Endothelial cell of umbilical vein (primary cell): ENCODE results near the gene PSMB7. TPM values are rescaled to one million over a fixed set of nuclear protein-coding genes. Genes with fewer than 3 reads are reported as not detected.

Experiments
- BruUV-seq: library from RNA; stranded (reverse); fragments of 400-500 nt; replicated peaks from 2 replicates; lab custom pipeline; 2021; lab: Mats Ljungman, UMichigan
- CTCF ChIA-PET: fragments of 300-600, 350-600 bp; sonication (Branson Sonifier 250); formaldehyde crosslinking; loops from one replicate; lab custom pipeline; 2021; ENCODE audit warnings: antibody characterized with exemption, inconsistent platforms; lab: Charles Lee
- POLR2A ChIA-PET: fragments of 300-600, 350-600 bp; sonication (Branson Sonifier 250); formaldehyde crosslinking; loops from one replicate; lab custom pipeline; 2021; ENCODE audit warnings: antibody characterized with exemption, inconsistent platforms; lab: Charles Lee
- DNase-seq: peaks from one replicate; pipeline ENCODE4 v3.0.0-alpha.2; 2011; ENCODE audit warnings: low read depth, low spot score
- FAIRE-seq: peaks from 2 replicates; lab custom pipeline; 2011; peaks lifted over from hg19 to GRCh38; lab: Jason Lieb, UNC
- H2AFZ ChIP-seq: 2 replicates; pipeline ENCODE4 v1.6.0; 2012; ENCODE audit warnings: low read depth, low read length, control low read depth, inconsistent platforms
- H3K27ac ChIP-seq: 2 replicates; pipeline ENCODE4 v1.5.1; 2011; ENCODE audit warnings: low read depth, mild to moderate bottlenecking, control low read depth, low read length, moderate library complexity; ENCODE audit not compliant: insufficient read depth
- H3K27me3 ChIP-seq, 2 experiments: 2 replicates each; pipeline versions ENCODE4 v1.6.0 to v1.6.1; 2011; ENCODE audit warnings: low read length in 2 of 2, mixed read lengths in 1 of 2; ENCODE audit not compliant: control insufficient read depth in 2 of 2, insufficient read depth in 2 of 2
- H3K36me3 ChIP-seq, 2 experiments: 2 replicates in 1 of 2; 3 replicates in 1 of 2; pipeline ENCODE4 v1.5.1; 2011; ENCODE audit warnings: low read length in 2 of 2, mild to moderate bottlenecking in 1 of 2, moderate library complexity in 1 of 2; ENCODE audit not compliant: control insufficient read depth in 2 of 2, insufficient read depth in 2 of 2; ENCODE audit errors: extremely low read depth in 1 of 2
- H3K4me1 ChIP-seq: 3 replicates; pipeline ENCODE4 v1.5.1; 2011; ENCODE audit warnings: mild to moderate bottlenecking, low read length; ENCODE audit not compliant: control insufficient read depth, insufficient read depth; ENCODE audit errors: extremely low read depth
- H3K4me2 ChIP-seq: 2 replicates; pipeline ENCODE4 v1.6.1; 2011; ENCODE audit warnings: low read length, control low read depth, mixed read lengths; ENCODE audit not compliant: insufficient read depth
- H3K4me3 ChIP-seq, 3 experiments: fragments of 200-600 bp in 1 of 3; sonication (generic), shearing (Covaris generic) in 1 of 3; replicated peaks in 1 of 3; 2 replicates each; pipeline ENCODE4 v1.5.1; 2011 to 2016; ENCODE audit warnings: control low read depth in 3 of 3, low read length in 3 of 3, mild to moderate bottlenecking in 2 of 3, inconsistent platforms in 1 of 3, low read depth in 1 of 3, moderate library complexity in 1 of 3; ENCODE audit not compliant: insufficient read depth in 1 of 3
- H3K79me2 ChIP-seq: 2 replicates; pipeline ENCODE4 v1.6.0; 2012; ENCODE audit warnings: low read length, inconsistent platforms; ENCODE audit not compliant: control insufficient read depth, insufficient read depth
- H3K9ac ChIP-seq: replicated peaks from 2 replicates; pipeline ENCODE3; 2011; ENCODE audit warnings: low read length, control low read depth; ENCODE audit not compliant: insufficient read depth; ENCODE audit errors: extremely low read depth
- H3K9me1 ChIP-seq: replicated peaks from 3 replicates; pipeline ENCODE4 v1.6.0; 2011; ENCODE audit warnings: mild to moderate bottlenecking, low read length; ENCODE audit not compliant: control insufficient read depth, insufficient read depth; ENCODE audit errors: extremely low read depth
- H3K9me3 ChIP-seq: replicated peaks from 2 replicates; pipeline ENCODE4 v1.5.1; 2012; ENCODE audit warnings: low read length, inconsistent platforms; ENCODE audit not compliant: control insufficient read depth, insufficient read depth
- H4K20me1 ChIP-seq: replicated peaks from 2 replicates; pipeline ENCODE3; 2011; ENCODE audit warnings: mild to moderate bottlenecking, low read length; ENCODE audit not compliant: control insufficient read depth, insufficient read depth; ENCODE audit errors: extremely low read depth
- EZH2 ChIP-seq: IDR thresholded peaks from 2 replicates; pipeline ENCODE4 v1.6.1; 2012; ENCODE audit warnings: borderline replicate concordance, low read depth, mild to moderate bottlenecking, moderate library complexity, low read length, inconsistent platforms; ENCODE audit not compliant: severe bottlenecking
- FOS ChIP-seq: IDR thresholded peaks from 2 replicates; pipeline ENCODE4 v1.6.1; 2011; ENCODE audit warnings: mild to moderate bottlenecking, low read length, moderate library complexity, borderline replicate concordance; ENCODE audit not compliant: insufficient read depth
- GATA2 ChIP-seq: IDR thresholded peaks from 2 replicates; pipeline ENCODE4 v1.7.0; 2011; ENCODE audit warnings: low read depth, mild to moderate bottlenecking, moderate library complexity, mixed read lengths, low read length; ENCODE audit not compliant: insufficient read length, insufficient read depth
- JUN ChIP-seq: IDR thresholded peaks from 2 replicates; pipeline ENCODE4 v1.6.1; 2011; ENCODE audit warnings: borderline replicate concordance, low read depth; ENCODE audit not compliant: insufficient read length, insufficient read depth
- MAX ChIP-seq: IDR thresholded peaks from 2 replicates; pipeline ENCODE4 v1.6.1; 2011; ENCODE audit not compliant: insufficient read depth, insufficient read length
- MYC ChIP-seq: IDR thresholded peaks from one replicate; pipeline ENCODE4 v1.6.1; 2011; ENCODE audit warnings: mild to moderate bottlenecking, low read depth, low read length
- POLR2A ChIP-seq: IDR thresholded peaks from 2 replicates; pipeline ENCODE4 v1.6.1; 2012; ENCODE audit warnings: low read depth, mild to moderate bottlenecking, control low read depth, low read length
- POLR2AphosphoS5 ChIP-seq: IDR thresholded peaks from 2 replicates; pipeline ENCODE4 v1.6.1; 2012; ENCODE audit warnings: low read depth, mild to moderate bottlenecking, control low read depth, low read length, moderate library complexity; ENCODE audit not compliant: insufficient read depth
- dilution Hi-C: fragments of 300-500 bp; cut with MboI; formaldehyde crosslinking; loops from one replicate; pipeline ENCODE4 v1.15.0; 2019; ENCODE audit warnings: low sequenced_read_pairs; ENCODE audit not compliant: extremely low pct_ligation_motif_present
- intact Hi-C: fragments of 100-400 bp; cut with micrococcal nuclease; formaldehyde crosslinking; loops from one replicate; pipeline ENCODE4 v1.10.0; 2022
- polyA plus RNA-seq, 4 experiments: library from polyadenylated mRNA; depleted of rRNA in 3 of 4; stranded (reverse) in 3 of 4; unstranded in 1 of 4; fragments of >200 nt; gene quantifications; 2 replicates each; pipeline versions ENCODE4 v1.2.1 to v1.2.3, GENCODE V29; 2011 to 2012; ENCODE audit warnings: missing spikeins in 1 of 4
- total RNA-seq: library from RNA; stranded (reverse); gene quantifications from 2 replicates; pipeline ENCODE4 v1.2.3, GENCODE V29; 2021
- TF ChIP-seq, protein P1 (sequence below), 2 donors: IDR thresholded peaks; 1 replicate in 1 of 2; 2 replicates in 1 of 2; pipeline ENCODE4 v1.5.1; 2011; ENCODE audit warnings: low read length in 2 of 2, mild to moderate bottlenecking in 2 of 2, moderate library complexity in 2 of 2, control low read depth in 1 of 2, inconsistent platforms in 1 of 2, low read depth in 1 of 2; ENCODE audit not compliant: insufficient read depth in 1 of 2; ENCODE audit errors: extremely low read depth in 1 of 2

The PSMB7 gene
- total and polyA plus RNA-seq, 2 donors (not counting 3 experiments of a cell fraction or from before 2014, with no cell fraction given), result 227 to 366 TPM

DNA sequence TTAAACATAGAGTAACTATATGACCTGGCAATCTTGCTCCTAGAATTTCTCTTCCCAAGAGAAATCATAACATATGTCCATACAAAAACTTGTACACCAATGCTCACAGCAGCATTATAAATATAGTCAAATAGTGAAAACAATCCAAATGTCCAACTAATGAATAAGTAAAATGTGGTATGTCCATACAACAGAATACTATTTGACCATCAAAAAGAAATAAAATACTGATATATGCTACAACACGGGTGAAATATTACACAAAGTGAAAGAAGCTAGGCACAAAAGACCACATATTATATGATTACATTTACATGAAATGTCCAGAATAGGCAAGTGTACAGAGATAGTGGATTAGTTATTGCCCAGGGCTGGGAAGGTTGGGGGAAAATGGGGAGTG lies 41.4 kb downstream of the PSMB7 start:
- no TSS peak for BruUV-seq
- no peak overlapping the region for H3K27ac ChIP-seq
- peaks cover 2 to 5% of the 10 kb centered on the region in 2 experiments for H3K36me3 ChIP-seq
- no peak overlapping the region for H2AFZ ChIP-seq
- dilution Hi-C loops (no loop called here), intact Hi-C loops (no loop called here)
- H3K9ac ChIP-seq, result no peak overlapping the region
- H3K27me3 ChIP-seq, result no peaks in the 10 kb centered on the region
- no peak overlapping the region for H3K4me3 ChIP-seq
- H3K9me3 ChIP-seq, result no peaks in the 10 kb centered on the region
- ChIA-PET POLR2A (no interaction called here), CTCF (interaction anchor here (1.1 to 2.0 kb wide), 3 partner anchors 13 to 36 kb away, joined by 5 to 7 read pairs (median 5); no protein-coding TSS in a partner anchor)
- TF ChIP-seq FOS (no peak), MYC (no peak), EZH2 (no peak), POLR2AphosphoS5 (no peak), POLR2A (no peak), JUN (no peak), MAX (no peak), GATA2 (no peak)
- TF ChIP-seq, protein P1, sequence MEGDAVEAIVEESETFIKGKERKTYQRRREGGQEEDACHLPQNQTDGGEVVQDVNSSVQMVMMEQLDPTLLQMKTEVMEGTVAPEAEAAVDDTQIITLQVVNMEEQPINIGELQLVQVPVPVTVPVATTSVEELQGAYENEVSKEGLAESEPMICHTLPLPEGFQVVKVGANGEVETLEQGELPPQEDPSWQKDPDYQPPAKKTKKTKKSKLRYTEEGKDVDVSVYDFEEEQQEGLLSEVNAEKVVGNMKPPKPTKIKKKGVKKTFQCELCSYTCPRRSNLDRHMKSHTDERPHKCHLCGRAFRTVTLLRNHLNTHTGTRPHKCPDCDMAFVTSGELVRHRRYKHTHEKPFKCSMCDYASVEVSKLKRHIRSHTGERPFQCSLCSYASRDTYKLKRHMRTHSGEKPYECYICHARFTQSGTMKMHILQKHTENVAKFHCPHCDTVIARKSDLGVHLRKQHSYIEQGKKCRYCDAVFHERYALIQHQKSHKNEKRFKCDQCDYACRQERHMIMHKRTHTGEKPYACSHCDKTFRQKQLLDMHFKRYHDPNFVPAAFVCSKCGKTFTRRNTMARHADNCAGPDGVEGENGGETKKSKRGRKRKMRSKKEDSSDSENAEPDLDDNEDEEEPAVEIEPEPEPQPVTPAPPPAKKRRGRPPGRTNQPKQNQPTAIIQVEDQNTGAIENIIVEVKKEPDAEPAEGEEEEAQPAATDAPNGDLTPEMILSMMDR (IDR thresholded peaks at IDR 0.05; ENCODE audit: extremely low read depth in 1 of 2, insufficient read depth in 1 of 2, low read depth in 1 of 2, low read length in 2 of 2), result no peak
- no peak overlapping the region for H3K4me2 ChIP-seq
- H3K9me1 ChIP-seq, result peaks cover 2% of the 10 kb centered on the region
- FAIRE-seq, result no peak
- peaks cover 98% of the 10 kb centered on the region for H3K79me2 ChIP-seq
- no peaks in the 10 kb centered on the region for H3K4me1 ChIP-seq
- peaks cover 11% of the 10 kb centered on the region for H4K20me1 ChIP-seq
- DNase-seq, result no peak
